ENCODE measurements around the gene DAB1.

DAB1 gene

DNA sequence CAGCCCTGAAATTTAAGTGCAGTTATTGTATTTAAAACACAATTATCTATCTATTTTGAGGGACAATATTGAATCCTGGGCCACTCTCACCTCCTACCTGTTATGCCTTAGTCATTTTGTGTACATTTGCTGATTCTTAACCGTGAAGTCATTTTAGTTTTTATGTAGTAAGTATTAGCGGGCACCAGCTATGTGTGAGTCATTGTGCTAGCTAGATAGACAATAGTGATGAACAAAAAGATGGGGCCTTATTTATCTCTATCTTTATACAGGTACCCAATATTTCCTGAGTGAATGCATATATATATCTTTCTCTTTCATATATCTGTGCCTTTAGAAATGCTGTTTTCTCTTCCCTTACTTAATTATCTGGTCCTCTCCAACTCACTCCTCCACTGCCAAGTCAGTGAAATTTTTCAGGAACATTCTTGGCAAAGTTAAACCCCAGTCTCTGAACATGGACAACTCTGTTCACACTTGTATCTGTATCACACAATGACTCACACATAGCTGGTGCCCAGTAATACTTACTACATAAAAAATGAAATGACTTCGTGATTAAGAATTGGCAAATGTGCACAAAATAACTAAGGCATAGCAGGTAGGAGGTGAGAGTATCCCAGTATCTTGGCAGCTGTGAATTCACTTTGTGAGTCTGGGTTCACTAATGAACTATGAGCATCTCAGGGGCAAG is 292.0 kb downstream of the DAB1 start:
- Histone ChIP-seq H4K20me1 (ENCODE audit: insufficient read depth, low read length) (no peaks in the 10 kb centered on the region), H3K79me2 (ENCODE audit: insufficient read depth, low read length) (no peaks in the 10 kb centered on the region), H3K27me3 (ENCODE audit: insufficient read depth, low read length) (no peaks in the 10 kb centered on the region), H3K4me3 (ENCODE audit: low read depth, low read length, poor library complexity, severe bottlenecking) (no peak overlapping the region), H3K27ac (ENCODE audit: low read depth, low read length, poor library complexity, severe bottlenecking) (no peak overlapping the region), H3K9me3 (ENCODE audit: low read length) (no peaks in the 10 kb centered on the region), H3K4me2 (ENCODE audit: low read length) (no peak overlapping the region), H3K36me3 (ENCODE audit: insufficient read depth, low read length) (no peaks in the 10 kb centered on the region), H3K4me1 (ENCODE audit: insufficient read depth, low read length, severe bottlenecking) (no peaks in the 10 kb centered on the region), H3F3A (ENCODE audit: insufficient read depth, low read length) (no peaks in the 10 kb centered on the region), H3K9me2 (ENCODE audit: low read depth, low read length) (no peaks in the 10 kb centered on the region), H2AFZ (ENCODE audit: low read length) (no peak overlapping the region), H3K9ac (ENCODE audit: low read length) (no peak overlapping the region)
- TF ChIP-seq EZH2 (IDR thresholded peaks at IDR 0.05; ENCODE audit: borderline replicate concordance, low read length) = no peak
- TF ChIP-seq, protein P1, sequence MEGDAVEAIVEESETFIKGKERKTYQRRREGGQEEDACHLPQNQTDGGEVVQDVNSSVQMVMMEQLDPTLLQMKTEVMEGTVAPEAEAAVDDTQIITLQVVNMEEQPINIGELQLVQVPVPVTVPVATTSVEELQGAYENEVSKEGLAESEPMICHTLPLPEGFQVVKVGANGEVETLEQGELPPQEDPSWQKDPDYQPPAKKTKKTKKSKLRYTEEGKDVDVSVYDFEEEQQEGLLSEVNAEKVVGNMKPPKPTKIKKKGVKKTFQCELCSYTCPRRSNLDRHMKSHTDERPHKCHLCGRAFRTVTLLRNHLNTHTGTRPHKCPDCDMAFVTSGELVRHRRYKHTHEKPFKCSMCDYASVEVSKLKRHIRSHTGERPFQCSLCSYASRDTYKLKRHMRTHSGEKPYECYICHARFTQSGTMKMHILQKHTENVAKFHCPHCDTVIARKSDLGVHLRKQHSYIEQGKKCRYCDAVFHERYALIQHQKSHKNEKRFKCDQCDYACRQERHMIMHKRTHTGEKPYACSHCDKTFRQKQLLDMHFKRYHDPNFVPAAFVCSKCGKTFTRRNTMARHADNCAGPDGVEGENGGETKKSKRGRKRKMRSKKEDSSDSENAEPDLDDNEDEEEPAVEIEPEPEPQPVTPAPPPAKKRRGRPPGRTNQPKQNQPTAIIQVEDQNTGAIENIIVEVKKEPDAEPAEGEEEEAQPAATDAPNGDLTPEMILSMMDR (IDR thresholded peaks at IDR 0.05; ENCODE audit: low read length) = no peak

DNA sequence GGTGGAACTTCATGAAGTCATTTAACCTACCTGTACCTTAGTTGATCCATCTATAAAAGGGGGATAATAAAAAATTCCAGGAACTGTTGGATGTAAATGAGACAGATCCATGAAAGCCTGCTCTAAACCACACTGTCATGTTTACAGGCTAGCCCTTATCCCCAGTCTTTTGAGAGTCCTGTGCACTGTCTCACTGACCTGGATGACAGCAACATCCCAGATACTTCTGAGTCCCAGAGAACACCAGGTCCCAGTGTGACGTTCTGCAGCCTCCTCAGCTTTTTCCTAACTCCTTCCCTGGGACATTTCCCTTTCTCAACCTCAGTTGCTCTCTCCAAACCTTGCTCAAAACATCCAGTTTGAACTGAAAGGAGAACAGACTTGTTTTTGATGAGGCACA is 292.6 kb downstream of the DAB1 start:
- H3K4me1 ChIP-seq (ENCODE audit: insufficient read depth, low read length, severe bottlenecking) = no peaks in the 10 kb centered on the region
- H3K9me3 ChIP-seq (ENCODE audit: low read length) = no peaks in the 10 kb centered on the region
- no peak for TF ChIP-seq EZH2 (IDR thresholded peaks at IDR 0.05; ENCODE audit: borderline replicate concordance, low read length)
- TF ChIP-seq, protein P1 (IDR thresholded peaks at IDR 0.05; ENCODE audit: low read length) = no peak
- H2AFZ ChIP-seq (ENCODE audit: low read length) = no peak overlapping the region
- H3K9me2 ChIP-seq (ENCODE audit: low read depth, low read length) = no peaks in the 10 kb centered on the region
- no peaks in the 10 kb centered on the region for H3F3A ChIP-seq (ENCODE audit: insufficient read depth, low read length)
- H3K4me2 ChIP-seq (ENCODE audit: low read length) = no peak overlapping the region
- no peaks in the 10 kb centered on the region for H4K20me1 ChIP-seq (ENCODE audit: insufficient read depth, low read length)
- H3K27me3 ChIP-seq (ENCODE audit: insufficient read depth, low read length) = no peaks in the 10 kb centered on the region
- no peak overlapping the region for H3K9ac ChIP-seq (ENCODE audit: low read length)
- H3K36me3 ChIP-seq (ENCODE audit: insufficient read depth, low read length) = no peaks in the 10 kb centered on the region
- no peak overlapping the region for H3K27ac ChIP-seq (ENCODE audit: low read depth, low read length, poor library complexity, severe bottlenecking)
- H3K4me3 ChIP-seq (ENCODE audit: low read depth, low read length, poor library complexity, severe bottlenecking) = no peak overlapping the region
- H3K79me2 ChIP-seq (ENCODE audit: insufficient read depth, low read length) = no peaks in the 10 kb centered on the region

DNA sequence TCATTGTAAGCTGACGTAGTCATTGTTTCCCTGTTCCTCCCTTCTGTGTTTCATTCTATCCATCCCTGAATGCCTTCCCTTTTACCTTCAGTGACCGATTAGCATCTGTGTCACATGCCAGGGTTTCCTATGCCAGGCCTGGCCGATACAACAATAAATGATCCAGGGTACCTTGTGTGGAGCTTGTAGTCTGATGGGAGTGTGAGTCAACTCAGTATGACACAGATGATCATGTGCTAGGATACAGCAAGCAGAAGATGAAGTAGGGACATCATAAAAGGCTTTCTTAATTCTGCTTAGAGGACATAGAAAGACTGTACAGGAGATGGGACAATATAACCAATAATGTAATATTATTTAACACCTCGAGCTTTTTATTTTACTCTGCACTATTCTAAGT is 294.0 kb downstream of the DAB1 start:
- H3K4me3 ChIP-seq (ENCODE audit: low read depth, low read length, poor library complexity, severe bottlenecking) = no peak overlapping the region
- H3K27ac ChIP-seq (ENCODE audit: low read depth, low read length, poor library complexity, severe bottlenecking) = no peak overlapping the region
- no peaks in the 10 kb centered on the region for H4K20me1 ChIP-seq (ENCODE audit: insufficient read depth, low read length)
- H3F3A ChIP-seq (ENCODE audit: insufficient read depth, low read length) = no peaks in the 10 kb centered on the region
- H2AFZ ChIP-seq (ENCODE audit: low read length) = no peak overlapping the region
- H3K4me2 ChIP-seq (ENCODE audit: low read length) = no peak overlapping the region
- TF ChIP-seq EZH2 (IDR thresholded peaks at IDR 0.05; ENCODE audit: borderline replicate concordance, low read length) = no peak
- TF ChIP-seq, protein P1 (IDR thresholded peaks at IDR 0.05; ENCODE audit: low read length) = no peak
- H3K4me1 ChIP-seq (ENCODE audit: insufficient read depth, low read length, severe bottlenecking) = no peaks in the 10 kb centered on the region
- no peaks in the 10 kb centered on the region for H3K9me2 ChIP-seq (ENCODE audit: low read depth, low read length)
- H3K9me3 ChIP-seq (ENCODE audit: low read length) = no peaks in the 10 kb centered on the region
- H3K27me3 ChIP-seq (ENCODE audit: insufficient read depth, low read length) = no peaks in the 10 kb centered on the region
- no peak overlapping the region for H3K9ac ChIP-seq (ENCODE audit: low read length)
- no peaks in the 10 kb centered on the region for H3K36me3 ChIP-seq (ENCODE audit: insufficient read depth, low read length)
- H3K79me2 ChIP-seq (ENCODE audit: insufficient read depth, low read length) = no peaks in the 10 kb centered on the region

All from OCI-LY1 (cell line).